ENCODE results near the gene GPR137B. TPM values are rescaled to one million over a fixed set of nuclear protein-coding genes. Genes with fewer than 3 reads are reported as not detected.

The GPR137B gene
- total RNA-seq = 1 to 10 TPM; 4.8 to 5.1 TPM

GRCh38 chr1:236142253-236143103 lies at the start of gene GPR137B:
TSS of gene GPR137B (plus strand) at chr1:236142539. CDS start at chr1:236142623, 84 bp downstream.

Other genes with a start within 250 kb of the GPR137B start
- gene NID1, start 77.4 kb upstream of the GPR137B start, total RNA-seq = under 1 TPM in 1 of 2 experiments, not detected in 1; 0.08 TPM
- 1 to 10 TPM; 4.1 to 5.7 TPM for gene ERO1B, start 139.4 kb downstream of the GPR137B start, total RNA-seq

All from activated naive CD4-positive, alpha-beta T cell treated with anti-CD3 and anti-CD28 coated beads, Interleukin-2, amount 10 ng/mL, durations not matched to agents 5 hours and 36 hours (primary cell).